ENCODE results near the gene ZNF74.

DNA sequence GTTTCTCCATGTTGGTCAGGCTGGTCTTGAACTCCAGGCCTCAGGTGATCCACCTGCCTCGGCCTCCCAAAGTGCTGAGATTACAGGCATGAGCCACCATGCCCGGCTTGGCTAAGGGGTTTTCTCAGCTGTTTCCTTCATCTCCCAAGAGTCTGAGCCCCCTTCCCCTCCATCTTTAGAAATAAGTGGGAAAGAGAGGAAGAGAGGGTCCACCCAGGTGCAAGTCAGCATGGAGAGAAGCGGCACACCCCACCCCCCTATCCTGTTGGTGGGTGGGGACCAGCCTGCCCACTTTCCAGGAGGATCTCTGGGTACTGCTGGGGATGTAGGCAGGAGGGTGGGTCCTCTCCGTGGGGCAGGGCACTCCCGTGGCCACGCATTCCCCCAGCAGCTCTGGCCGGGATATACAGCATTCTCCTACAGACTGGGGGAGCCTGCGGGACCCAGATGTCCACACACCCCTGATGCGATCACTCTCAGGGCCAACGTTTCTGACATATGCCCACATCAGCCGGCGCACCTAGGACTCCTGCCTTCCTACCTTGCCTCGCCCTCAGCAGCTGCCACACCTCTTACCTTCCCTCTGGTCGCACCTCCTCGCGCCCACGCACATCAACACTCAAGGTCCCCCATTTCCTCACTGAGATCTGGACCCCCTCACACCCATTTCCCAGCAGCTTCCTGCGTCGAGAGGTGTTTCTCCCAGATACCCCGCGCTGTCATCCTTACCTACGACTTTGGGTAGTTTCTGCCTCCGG, 34.7 kb downstream of the ZNF74 start:
- TF ChIP-seq POLR2AphosphoS5 (IDR thresholded peaks at IDR 0.05), result no peak
- TF ChIP-seq, protein P1, sequence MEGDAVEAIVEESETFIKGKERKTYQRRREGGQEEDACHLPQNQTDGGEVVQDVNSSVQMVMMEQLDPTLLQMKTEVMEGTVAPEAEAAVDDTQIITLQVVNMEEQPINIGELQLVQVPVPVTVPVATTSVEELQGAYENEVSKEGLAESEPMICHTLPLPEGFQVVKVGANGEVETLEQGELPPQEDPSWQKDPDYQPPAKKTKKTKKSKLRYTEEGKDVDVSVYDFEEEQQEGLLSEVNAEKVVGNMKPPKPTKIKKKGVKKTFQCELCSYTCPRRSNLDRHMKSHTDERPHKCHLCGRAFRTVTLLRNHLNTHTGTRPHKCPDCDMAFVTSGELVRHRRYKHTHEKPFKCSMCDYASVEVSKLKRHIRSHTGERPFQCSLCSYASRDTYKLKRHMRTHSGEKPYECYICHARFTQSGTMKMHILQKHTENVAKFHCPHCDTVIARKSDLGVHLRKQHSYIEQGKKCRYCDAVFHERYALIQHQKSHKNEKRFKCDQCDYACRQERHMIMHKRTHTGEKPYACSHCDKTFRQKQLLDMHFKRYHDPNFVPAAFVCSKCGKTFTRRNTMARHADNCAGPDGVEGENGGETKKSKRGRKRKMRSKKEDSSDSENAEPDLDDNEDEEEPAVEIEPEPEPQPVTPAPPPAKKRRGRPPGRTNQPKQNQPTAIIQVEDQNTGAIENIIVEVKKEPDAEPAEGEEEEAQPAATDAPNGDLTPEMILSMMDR (IDR thresholded peaks at IDR 0.05), result no peak
